Mononuclear cell (primary cell): Measurements from ENCODE around the gene KCNQ5. TPM values are rescaled to one million over a fixed set of nuclear protein-coding genes. Genes with fewer than 3 reads are reported as not detected.
"Not testable (repeated sequence)": the region's sequence is repeated elsewhere in the genome, so short reads cannot be mapped to it uniquely, and the experiment has no call there.

Experiments used
- H3K27me3 ChIP-seq: 2 replicates; pipeline ENCODE4 v1.6.0; 2011; ENCODE audit warnings: low read length, control low read depth; ENCODE audit not compliant: insufficient read depth
- H3K4me1 ChIP-seq: 2 replicates; pipeline ENCODE4 v1.5.1; 2011; ENCODE audit warnings: mild to moderate bottlenecking, low read length, control low read depth; ENCODE audit not compliant: insufficient read depth
- H3K4me3 ChIP-seq: 2 replicates; pipeline ENCODE4 v1.5.1; 2011; ENCODE audit warnings: mild to moderate bottlenecking, low read length, moderate library complexity
- H3K9me3 ChIP-seq: 2 replicates; pipeline ENCODE4 v1.5.1; 2011; ENCODE audit warnings: low read depth, mild to moderate bottlenecking, control low read depth, low read length
- total RNA-seq: library from RNA; depleted of rRNA; stranded (reverse); fragments of >200 nt; gene quantifications from one replicate; pipeline ENCODE4 v1.2.3, GENCODE V29; 2012

The KCNQ5 gene
- total RNA-seq, 1 donor = 2.8 TPM

DNA sequence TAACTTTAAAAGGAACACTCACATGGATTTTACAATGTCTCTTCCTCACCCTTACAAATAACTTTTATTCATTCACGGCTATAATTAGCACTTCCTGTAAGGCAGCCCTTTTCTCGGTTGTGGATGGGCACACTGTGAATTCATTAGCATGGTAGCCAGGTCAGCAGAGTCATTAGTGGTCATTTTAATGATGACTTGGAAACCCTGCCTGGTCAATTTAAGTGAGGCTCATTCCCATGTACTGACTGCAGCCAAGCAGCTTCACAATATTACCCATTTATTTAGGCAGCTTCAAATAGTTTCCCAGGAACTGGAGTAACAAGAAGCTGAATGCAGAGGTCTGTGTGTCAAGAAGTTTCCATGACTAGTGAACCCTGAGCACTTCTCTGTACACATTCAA, 354.6 kb downstream of the KCNQ5 start:
- Histone ChIP-seq H3K4me1 (no peaks in the 10 kb centered on the region), H3K9me3 (no peaks in the 10 kb centered on the region), H3K27me3 (no peaks in the 10 kb centered on the region), H3K4me3 (no peak overlapping the region)

GRCh38 chr6:72977114-72977513, 355.2 kb downstream of the KCNQ5 start:
- no peak overlapping the region for H3K4me3 ChIP-seq
- H3K4me1 ChIP-seq = no peaks in the 10 kb centered on the region
- H3K9me3 ChIP-seq = no peaks in the 10 kb centered on the region
- H3K27me3 ChIP-seq = no peaks in the 10 kb centered on the region

GRCh38 chr6:72978808-72979207, 356.9 kb downstream of the KCNQ5 start:
- not testable (repeated sequence) for H3K4me3 ChIP-seq, H3K9me3 ChIP-seq, H3K27me3 ChIP-seq, H3K4me1 ChIP-seq

DNA sequence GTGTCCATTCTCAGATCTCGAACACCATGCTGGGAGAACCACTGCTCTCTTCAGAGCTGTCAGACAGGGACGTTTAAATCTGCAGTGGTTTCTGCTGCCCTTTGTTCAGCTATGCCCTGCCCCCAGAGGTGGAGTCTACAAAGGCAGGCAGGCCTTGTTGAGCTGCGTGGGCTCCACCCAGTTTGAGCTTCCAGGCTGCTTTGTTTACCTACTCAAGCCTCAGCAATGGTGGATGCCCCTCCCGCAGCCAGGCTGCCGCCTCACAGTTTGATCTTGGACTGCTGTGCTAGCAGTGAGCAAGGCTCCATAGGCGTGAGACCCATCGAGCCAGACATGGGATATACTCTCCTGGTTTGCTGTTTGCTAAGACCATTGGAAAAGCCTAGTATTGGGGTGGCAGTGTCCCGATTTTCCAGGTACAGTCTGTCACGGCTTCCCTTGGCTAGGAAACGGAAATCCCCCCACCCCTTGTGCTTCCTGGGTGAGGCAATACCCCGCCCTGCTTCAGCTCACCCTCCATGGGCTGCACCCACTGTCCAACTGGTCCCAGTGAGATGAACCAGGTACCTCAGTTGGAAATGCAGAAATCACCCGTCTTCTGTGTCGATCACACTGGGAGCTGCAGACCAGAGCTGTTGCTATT, 362.4 kb downstream of the KCNQ5 start:
- not testable (repeated sequence) for H3K9me3 ChIP-seq, H3K4me3 ChIP-seq, H3K27me3 ChIP-seq, H3K4me1 ChIP-seq

- Histone ChIP-seq H3K9me3 (no peaks in the 10 kb centered on the region), H3K27me3 (no peaks in the 10 kb centered on the region), H3K4me1 (no peaks in the 10 kb centered on the region), H3K4me3 (no peak overlapping the region)
Measured at GRCh38 chr6:72984981-72985665, 363.3 kb downstream of the KCNQ5 start.

GRCh38 chr6:72987301-72987700, 365.4 kb downstream of the KCNQ5 start:
- no peaks in the 10 kb centered on the region for H3K4me1 ChIP-seq
- no peaks in the 10 kb centered on the region for H3K9me3 ChIP-seq
- H3K27me3 ChIP-seq = no peaks in the 10 kb centered on the region
- H3K4me3 ChIP-seq = no peak overlapping the region

GRCh38 chr6:72999995-73000394, 378.1 kb downstream of the KCNQ5 start:
- Histone ChIP-seq H3K4me1 (no peaks in the 10 kb centered on the region), H3K9me3 (no peaks in the 10 kb centered on the region), H3K27me3 (no peaks in the 10 kb centered on the region), H3K4me3 (no peak overlapping the region)

DNA sequence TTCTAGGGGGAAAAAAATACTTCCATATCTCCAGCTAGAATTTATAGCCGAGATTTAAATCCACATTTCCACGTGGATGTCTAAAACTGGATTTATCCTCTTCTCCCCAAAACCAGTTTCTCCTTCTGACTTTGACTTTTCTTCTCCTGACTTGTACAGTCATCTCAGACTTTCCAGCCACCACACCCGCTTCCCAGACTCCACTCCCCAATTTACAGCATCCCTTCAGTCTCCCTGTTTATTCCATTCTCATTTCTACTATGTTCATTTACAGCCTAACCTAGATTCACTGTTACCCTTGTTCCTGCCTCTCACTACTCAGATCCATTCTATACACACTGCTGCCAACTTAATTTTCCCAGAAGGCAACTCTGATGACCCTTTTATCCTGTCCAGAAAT, 378.6 kb downstream of the KCNQ5 start:
- Histone ChIP-seq H3K4me1 (no peaks in the 10 kb centered on the region), H3K27me3 (no peaks in the 10 kb centered on the region)

DNA sequence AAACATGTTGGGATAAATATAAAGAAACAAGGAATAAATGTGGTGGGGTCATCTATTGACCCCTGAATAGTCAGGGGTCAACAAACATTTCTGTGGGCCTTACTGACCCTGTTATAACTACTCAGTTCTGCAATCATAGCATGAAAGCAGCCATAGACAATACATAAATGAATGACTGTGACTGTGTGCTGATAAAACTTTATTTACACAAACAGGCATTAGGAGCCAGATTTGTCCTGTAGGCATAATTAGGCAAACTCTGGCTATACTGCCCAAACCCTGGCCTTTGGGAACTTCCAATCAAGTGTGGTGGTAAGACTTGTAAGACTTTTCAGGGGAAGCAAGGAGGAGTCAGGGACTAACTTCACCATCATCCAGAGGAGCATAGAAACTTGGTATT, 380.7 kb downstream of the KCNQ5 start:
- no peak overlapping the region for H3K4me3 ChIP-seq
- no peaks in the 10 kb centered on the region for H3K9me3 ChIP-seq
- H3K4me1 ChIP-seq = no peaks in the 10 kb centered on the region
- no peaks in the 10 kb centered on the region for H3K27me3 ChIP-seq

More for the DNA sequence above, 378.6 kb downstream of the KCNQ5 start:
- no peak overlapping the region for H3K4me3 ChIP-seq
- H3K9me3 ChIP-seq = no peaks in the 10 kb centered on the region

DNA sequence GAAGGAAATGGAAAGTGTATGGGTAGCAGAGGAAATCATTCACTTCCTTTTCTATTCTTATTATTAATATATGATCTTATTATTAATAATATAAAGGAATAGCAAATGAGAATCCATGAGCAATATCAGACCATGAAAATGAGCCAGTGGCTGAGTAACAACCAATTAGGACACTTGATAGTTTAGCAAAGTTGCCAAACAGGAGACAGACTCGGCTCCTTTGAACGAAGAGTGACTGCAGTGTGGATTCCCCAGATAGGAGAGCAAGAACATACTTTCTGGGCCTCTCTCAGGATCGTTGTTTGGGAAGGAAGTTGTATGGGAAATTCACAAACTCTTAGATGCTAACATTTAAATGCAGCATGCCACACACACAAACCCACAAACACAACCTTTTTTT, 381.4 kb downstream of the KCNQ5 start:
- H3K27me3 ChIP-seq = no peaks in the 10 kb centered on the region
- no peaks in the 10 kb centered on the region for H3K4me1 ChIP-seq
- H3K4me3 ChIP-seq = no peak overlapping the region
- no peaks in the 10 kb centered on the region for H3K9me3 ChIP-seq

DNA sequence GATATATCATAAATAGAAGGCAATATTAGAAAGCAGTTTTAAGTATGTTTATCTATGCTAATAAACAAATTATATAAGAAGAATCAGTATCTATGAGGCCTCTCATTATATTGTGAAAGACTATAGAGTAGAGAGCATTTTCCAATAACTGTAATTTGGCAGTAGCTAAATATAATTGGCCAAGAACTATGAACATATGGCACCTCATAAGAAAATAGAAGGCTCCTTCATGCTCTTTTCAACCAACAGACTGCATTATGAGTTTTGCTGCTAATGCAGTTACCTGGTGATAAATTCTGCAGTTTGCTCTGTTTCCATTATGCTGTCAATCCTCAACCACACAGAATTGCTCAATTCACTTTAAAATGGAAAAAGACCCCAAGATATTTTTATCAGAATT, 382.4 kb downstream of the KCNQ5 start:
- no peaks in the 10 kb centered on the region for H3K9me3 ChIP-seq
- H3K27me3 ChIP-seq = no peaks in the 10 kb centered on the region
- no peak overlapping the region for H3K4me3 ChIP-seq
- H3K4me1 ChIP-seq = no peaks in the 10 kb centered on the region

DNA sequence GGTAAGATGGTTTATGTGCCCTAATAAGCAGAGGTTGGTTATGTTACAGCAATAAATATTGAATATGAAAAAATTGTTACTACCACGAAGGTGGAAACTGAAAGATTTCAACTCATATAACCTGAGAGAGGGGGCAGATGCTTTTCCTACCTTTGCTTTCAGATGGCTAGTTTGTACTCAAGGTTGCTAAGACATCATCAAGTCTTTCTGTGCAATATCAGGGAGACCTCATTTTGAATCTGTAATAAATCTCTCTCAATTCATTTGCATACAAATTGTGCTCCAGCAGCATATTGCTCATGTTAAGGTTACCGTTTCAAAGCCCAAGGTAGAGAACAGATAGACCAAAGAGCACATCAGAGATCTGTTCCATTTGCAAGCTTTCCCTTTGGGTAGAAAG, 383.0 kb downstream of the KCNQ5 start:
- H3K4me3 ChIP-seq = no peak overlapping the region
- H3K27me3 ChIP-seq = no peaks in the 10 kb centered on the region
- H3K9me3 ChIP-seq = no peaks in the 10 kb centered on the region
- no peaks in the 10 kb centered on the region for H3K4me1 ChIP-seq

- no peaks in the 10 kb centered on the region for H3K27me3 ChIP-seq
- H3K9me3 ChIP-seq = no peaks in the 10 kb centered on the region
- H3K4me1 ChIP-seq = no peaks in the 10 kb centered on the region
- no peak overlapping the region for H3K4me3 ChIP-seq
Measured at GRCh38 chr6:73006146-73006545, 384.3 kb downstream of the KCNQ5 start.

GRCh38 chr6:73011945-73012344, 390.1 kb downstream of the KCNQ5 start:
- no peaks in the 10 kb centered on the region for H3K4me1 ChIP-seq
- no peaks in the 10 kb centered on the region for H3K9me3 ChIP-seq
- H3K27me3 ChIP-seq = no peaks in the 10 kb centered on the region
- H3K4me3 ChIP-seq = no peak overlapping the region

GRCh38 chr6:73017476-73017875, 395.6 kb downstream of the KCNQ5 start:
- H3K27me3 ChIP-seq = no peaks in the 10 kb centered on the region
- H3K4me1 ChIP-seq = no peaks in the 10 kb centered on the region
- no peak overlapping the region for H3K4me3 ChIP-seq
- H3K9me3 ChIP-seq = no peaks in the 10 kb centered on the region

- Histone ChIP-seq H3K4me3 (no peak overlapping the region), H3K27me3 (no peaks in the 10 kb centered on the region), H3K9me3 (no peaks in the 10 kb centered on the region), H3K4me1 (no peaks in the 10 kb centered on the region)
Measured at GRCh38 chr6:73024598-73024997, 402.7 kb downstream of the KCNQ5 start.
